K562 (cell line): ENCODE results near the gene GXYLT2. TPM values are rescaled to one million over a fixed set of nuclear protein-coding genes. Genes with fewer than 3 reads are reported as not detected.

Experiments
- ADNP ChIP-seq: fragments of 200-800 bp; sonication (Bioruptor generic); IDR thresholded peaks from 2 replicates; pipeline ENCODE4 v1.6.1; 2016; ENCODE audit warnings: missing genetic modification characterization, missing compliant biosample characterization
- BHLHE40 ChIP-seq: IDR thresholded peaks from 2 replicates; pipeline ENCODE4 v1.6.1; 2011; ENCODE audit warnings: low read length, improper control_type of control experiment
- DNMT1 ChIP-seq: fragments of 450-650 bp; IDR thresholded peaks from 2 replicates; pipeline ENCODE4 v1.6.1; 2016; ENCODE audit warnings: antibody characterized with exemption, mild to moderate bottlenecking
- MTA2 ChIP-seq: fragments of 450-650 bp; IDR thresholded peaks from 2 replicates; pipeline ENCODE4 v1.6.1; 2016; ENCODE audit warnings: low read depth
- POLR2AphosphoS2 ChIP-seq: IDR thresholded peaks from 2 replicates; pipeline ENCODE4 v1.6.1; 2012; ENCODE audit warnings: low read length, improper control_type of control experiment
- POLR2B ChIP-seq: fragments of 450-650 bp; IDR thresholded peaks from 2 replicates; pipeline ENCODE4 v1.6.1; 2018; ENCODE audit warnings: low read depth; ENCODE audit not compliant: partially characterized antibody
- POU5F1 ChIP-seq: fragments of 150-350 bp; IDR thresholded peaks from 2 replicates; pipeline ENCODE4 v1.6.1; 2014; ENCODE audit warnings: borderline replicate concordance, low read length, low read depth, mild to moderate bottlenecking; ENCODE audit not compliant: partially characterized antibody
- PPARD ChIP-seq: fragments of 250-450 bp; sonication (Bioruptor Pico); IDR thresholded peaks from 2 replicates; pipeline ENCODE4 v1.8.0; 2022; ENCODE audit warnings: inconsistent platforms, mild to moderate bottlenecking, moderate library complexity
- RCOR1 ChIP-seq, 2 experiments: IDR thresholded peaks; 2 replicates each; pipeline ENCODE4 v1.6.1; 2012; ENCODE audit warnings: low read depth in 2 of 2, low read length in 2 of 2, borderline replicate concordance in 1 of 2, improper control_type of control experiment in 1 of 2
- RFX1 ChIP-seq: fragments of 450-650 bp; IDR thresholded peaks from 2 replicates; pipeline ENCODE4 v1.6.1; 2016; ENCODE audit warnings: mild to moderate bottlenecking, moderate library complexity
- SRSF9 ChIP-seq: fragments of 200-400 bp; formaldehyde crosslinking; IDR thresholded peaks from 2 replicates; pipeline ENCODE4 v1.6.1; 2017; ENCODE audit warnings: low read depth, low read length, borderline replicate concordance
- ZNF175 ChIP-seq: fragments of 200-800 bp; sonication (Bioruptor generic); IDR thresholded peaks from 2 replicates; pipeline ENCODE4 v1.6.1; 2016; ENCODE audit warnings: low read depth, mild to moderate bottlenecking, missing genetic modification characterization, missing compliant biosample characterization
- ZNF589 ChIP-seq: fragments of 200-800 bp; sonication (Bioruptor generic); IDR thresholded peaks from 2 replicates; pipeline ENCODE4 v1.6.1; 2016; ENCODE audit warnings: low read depth, missing genetic modification characterization, missing compliant biosample characterization
- ZSCAN32 ChIP-seq: fragments of 450-650 bp; formaldehyde crosslinking; IDR thresholded peaks from 2 replicates; pipeline ENCODE4 v1.4.0; 2020; ENCODE audit warnings: mild to moderate bottlenecking, moderate library complexity
- polyA plus RNA-seq, 8 experiments: library from polyadenylated mRNA; depleted of rRNA in 4 of 8; stranded (reverse) in 5 of 8; unstranded in 3 of 8; fragments of >200 nt; fragmentation: Nextera tagmentation in 2 of 8; fragmentation: Illumina TruSeq in 1 of 8; extraction: Ambion mirVana in 2 of 8; extraction: Trizol in 1 of 8; gene quantifications; 2 replicates each; pipeline versions ENCODE4 v1.2.1 to v1.2.3, GENCODE V29; 2011 to 2014; ENCODE audit warnings: inconsistent platforms in 1 of 8, missing spikeins in 1 of 8
- total RNA-seq, 7 experiments: library from RNA; depleted of rRNA in 6 of 7; stranded (reverse); fragments of >200 nt in 6 of 7; fragmentation: Illumina TruSeq in 2 of 7; extraction: Trizol in 2 of 7; gene quantifications; 2 replicates each; pipeline versions ENCODE4 v1.2.1 to v1.2.3, GENCODE V29; 2011 to 2021; ENCODE audit warnings: low replicate concordance in 1 of 7
- TF ChIP-seq, protein P1 (sequence below): IDR thresholded peaks from 2 replicates; pipeline ENCODE4 v1.6.1; 2012; ENCODE audit warnings: low read depth, low read length, improper control_type of control experiment, borderline replicate concordance
- TF ChIP-seq, protein P2 (sequence below): sonication (generic); IDR thresholded peaks from 2 replicates; pipeline ENCODE4 v1.6.1; 2016
- TF ChIP-seq, protein P3 (sequence below): fragments of 200-800 bp; sonication (Bioruptor generic); IDR thresholded peaks from 2 replicates; pipeline ENCODE4 v1.6.1; 2016; ENCODE audit warnings: missing genetic modification characterization, missing compliant biosample characterization
- TF ChIP-seq, protein P4 (sequence below): fragments of 250-450 bp; sonication (Bioruptor Pico); IDR thresholded peaks from 2 replicates; pipeline ENCODE4 v1.5.0; 2020; ENCODE audit warnings: mild to moderate bottlenecking

GXYLT2 gene
- total and polyA plus RNA-seq, 9 of the 15 experiments (the other 6 are each of a cell fraction or from before 2014, with no cell fraction given) = 0.71 to 6.0 (median 3.3) TPM

DNA sequence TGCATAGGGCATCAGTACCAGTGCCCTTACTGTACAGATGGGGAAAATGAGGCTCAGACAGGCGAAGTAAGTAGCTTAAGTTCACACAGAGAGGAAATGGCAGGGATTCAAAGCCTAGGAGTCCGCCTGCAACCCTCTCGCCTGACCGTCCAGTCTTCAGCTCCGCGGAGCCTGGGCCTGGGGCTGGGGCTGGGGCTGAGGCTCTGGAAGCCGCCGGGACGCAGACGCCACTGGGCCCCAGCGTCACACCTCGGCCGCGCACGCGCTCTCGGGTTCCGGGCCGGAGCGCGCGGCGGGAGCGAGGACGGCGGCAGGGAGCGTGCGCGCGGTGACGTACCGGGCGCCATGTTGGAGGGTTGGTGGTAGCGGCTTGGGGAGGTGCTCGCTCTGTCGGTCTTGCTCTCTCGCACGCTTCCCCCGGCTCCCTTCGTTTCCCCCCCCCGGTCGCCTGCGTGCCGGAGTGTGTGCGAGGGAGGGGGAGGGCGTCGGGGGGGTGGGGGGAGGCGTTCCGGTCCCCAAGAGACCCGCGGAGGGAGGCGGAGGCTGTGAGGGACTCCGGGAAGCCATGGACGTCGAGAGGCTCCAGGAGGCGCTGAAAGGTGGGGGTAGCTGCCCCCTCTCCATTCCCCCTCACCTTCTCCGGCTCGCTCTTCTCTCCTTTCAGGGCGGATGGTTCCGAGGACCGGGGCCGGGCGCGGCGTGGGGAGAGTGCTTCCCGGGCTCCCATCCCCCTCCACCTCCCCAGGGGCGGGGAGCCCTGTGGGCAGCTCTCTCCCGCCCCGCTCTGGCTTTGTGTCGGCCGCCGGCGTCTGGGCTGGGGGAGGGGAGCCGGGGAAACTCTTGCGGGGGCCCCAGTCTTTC is 108.9 kb downstream of the GXYLT2 start, which contains the start of gene PPP4R2 (continued):
- TF ChIP-seq, protein P1, sequence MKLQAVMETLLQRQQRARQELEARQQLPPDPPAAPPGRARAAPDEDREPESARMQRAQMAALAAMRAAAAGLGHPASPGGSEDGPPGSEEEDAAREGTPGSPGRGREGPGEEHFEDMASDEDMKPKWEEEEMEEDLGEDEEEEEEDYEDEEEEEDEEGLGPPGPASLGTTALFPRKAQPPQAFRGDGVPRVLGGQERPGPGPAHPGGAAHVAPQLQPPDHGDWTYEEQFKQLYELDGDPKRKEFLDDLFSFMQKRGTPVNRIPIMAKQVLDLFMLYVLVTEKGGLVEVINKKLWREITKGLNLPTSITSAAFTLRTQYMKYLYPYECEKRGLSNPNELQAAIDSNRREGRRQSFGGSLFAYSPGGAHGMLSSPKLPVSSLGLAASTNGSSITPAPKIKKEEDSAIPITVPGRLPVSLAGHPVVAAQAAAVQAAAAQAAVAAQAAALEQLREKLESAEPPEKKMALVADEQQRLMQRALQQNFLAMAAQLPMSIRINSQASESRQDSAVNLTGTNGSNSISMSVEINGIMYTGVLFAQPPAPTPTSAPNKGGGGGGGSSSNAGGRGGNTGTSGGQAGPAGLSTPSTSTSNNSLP = no peak
- TF ChIP-seq ZNF589 (CRISPR knock-in tag) = no peak
- TF ChIP-seq, protein P2, sequence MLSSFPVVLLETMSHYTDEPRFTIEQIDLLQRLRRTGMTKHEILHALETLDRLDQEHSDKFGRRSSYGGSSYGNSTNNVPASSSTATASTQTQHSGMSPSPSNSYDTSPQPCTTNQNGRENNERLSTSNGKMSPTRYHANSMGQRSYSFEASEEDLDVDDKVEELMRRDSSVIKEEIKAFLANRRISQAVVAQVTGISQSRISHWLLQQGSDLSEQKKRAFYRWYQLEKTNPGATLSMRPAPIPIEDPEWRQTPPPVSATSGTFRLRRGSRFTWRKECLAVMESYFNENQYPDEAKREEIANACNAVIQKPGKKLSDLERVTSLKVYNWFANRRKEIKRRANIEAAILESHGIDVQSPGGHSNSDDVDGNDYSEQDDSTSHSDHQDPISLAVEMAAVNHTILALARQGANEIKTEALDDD = no peak
- TF ChIP-seq PPARD = no peak
- TF ChIP-seq, protein P3, sequence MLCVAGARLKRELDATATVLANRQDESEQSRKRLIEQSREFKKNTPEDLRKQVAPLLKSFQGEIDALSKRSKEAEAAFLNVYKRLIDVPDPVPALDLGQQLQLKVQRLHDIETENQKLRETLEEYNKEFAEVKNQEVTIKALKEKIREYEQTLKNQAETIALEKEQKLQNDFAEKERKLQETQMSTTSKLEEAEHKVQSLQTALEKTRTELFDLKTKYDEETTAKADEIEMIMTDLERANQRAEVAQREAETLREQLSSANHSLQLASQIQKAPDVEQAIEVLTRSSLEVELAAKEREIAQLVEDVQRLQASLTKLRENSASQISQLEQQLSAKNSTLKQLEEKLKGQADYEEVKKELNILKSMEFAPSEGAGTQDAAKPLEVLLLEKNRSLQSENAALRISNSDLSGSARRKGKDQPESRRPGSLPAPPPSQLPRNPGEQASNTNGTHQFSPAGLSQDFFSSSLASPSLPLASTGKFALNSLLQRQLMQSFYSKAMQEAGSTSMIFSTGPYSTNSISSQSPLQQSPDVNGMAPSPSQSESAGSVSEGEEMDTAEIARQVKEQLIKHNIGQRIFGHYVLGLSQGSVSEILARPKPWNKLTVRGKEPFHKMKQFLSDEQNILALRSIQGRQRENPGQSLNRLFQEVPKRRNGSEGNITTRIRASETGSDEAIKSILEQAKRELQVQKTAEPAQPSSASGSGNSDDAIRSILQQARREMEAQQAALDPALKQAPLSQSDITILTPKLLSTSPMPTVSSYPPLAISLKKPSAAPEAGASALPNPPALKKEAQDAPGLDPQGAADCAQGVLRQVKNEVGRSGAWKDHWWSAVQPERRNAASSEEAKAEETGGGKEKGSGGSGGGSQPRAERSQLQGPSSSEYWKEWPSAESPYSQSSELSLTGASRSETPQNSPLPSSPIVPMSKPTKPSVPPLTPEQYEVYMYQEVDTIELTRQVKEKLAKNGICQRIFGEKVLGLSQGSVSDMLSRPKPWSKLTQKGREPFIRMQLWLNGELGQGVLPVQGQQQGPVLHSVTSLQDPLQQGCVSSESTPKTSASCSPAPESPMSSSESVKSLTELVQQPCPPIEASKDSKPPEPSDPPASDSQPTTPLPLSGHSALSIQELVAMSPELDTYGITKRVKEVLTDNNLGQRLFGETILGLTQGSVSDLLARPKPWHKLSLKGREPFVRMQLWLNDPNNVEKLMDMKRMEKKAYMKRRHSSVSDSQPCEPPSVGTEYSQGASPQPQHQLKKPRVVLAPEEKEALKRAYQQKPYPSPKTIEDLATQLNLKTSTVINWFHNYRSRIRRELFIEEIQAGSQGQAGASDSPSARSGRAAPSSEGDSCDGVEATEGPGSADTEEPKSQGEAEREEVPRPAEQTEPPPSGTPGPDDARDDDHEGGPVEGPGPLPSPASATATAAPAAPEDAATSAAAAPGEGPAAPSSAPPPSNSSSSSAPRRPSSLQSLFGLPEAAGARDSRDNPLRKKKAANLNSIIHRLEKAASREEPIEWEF (CRISPR knock-in tag) = no peak
- no peak for TF ChIP-seq ZNF175 (CRISPR knock-in tag)
- TF ChIP-seq POU5F1 = no peak
- TF ChIP-seq MTA2 = no peak
- TF ChIP-seq, protein P4, sequence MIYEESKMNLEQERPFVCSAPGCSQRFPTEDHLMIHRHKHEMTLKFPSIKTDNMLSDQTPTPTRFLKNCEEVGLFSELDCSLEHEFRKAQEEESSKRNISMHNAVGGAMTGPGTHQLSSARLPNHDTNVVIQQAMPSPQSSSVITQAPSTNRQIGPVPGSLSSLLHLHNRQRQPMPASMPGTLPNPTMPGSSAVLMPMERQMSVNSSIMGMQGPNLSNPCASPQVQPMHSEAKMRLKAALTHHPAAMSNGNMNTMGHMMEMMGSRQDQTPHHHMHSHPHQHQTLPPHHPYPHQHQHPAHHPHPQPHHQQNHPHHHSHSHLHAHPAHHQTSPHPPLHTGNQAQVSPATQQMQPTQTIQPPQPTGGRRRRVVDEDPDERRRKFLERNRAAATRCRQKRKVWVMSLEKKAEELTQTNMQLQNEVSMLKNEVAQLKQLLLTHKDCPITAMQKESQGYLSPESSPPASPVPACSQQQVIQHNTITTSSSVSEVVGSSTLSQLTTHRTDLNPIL = no peak
- no peak for TF ChIP-seq RCOR1 (IDR thresholded peaks at IDR 0.05; ENCODE audit: borderline replicate concordance in 1 of 2, low read depth in 2 of 2, low read length in 2 of 2)
- TF ChIP-seq ZSCAN32 (CRISPR knock-in tag) = no peak
- TF ChIP-seq BHLHE40 = peak; percentile 46; the same call in 1 of the 2 replicates
- no peak for TF ChIP-seq SRSF9
- no peak; the same call in 1 of the 2 replicates for TF ChIP-seq POLR2AphosphoS2
- no peak for TF ChIP-seq RFX1
- no peak for TF ChIP-seq ADNP (tag)
- no peak for TF ChIP-seq DNMT1
- no peak for TF ChIP-seq POLR2B
- TF ChIP-seq, all 486 proteins: peak for 64
